ENCODE measurements around the gene RBFOX2.
"Not testable (repeated sequence)": the region's sequence is repeated elsewhere in the genome, so short reads cannot be mapped to it uniquely, and the experiment has no call there.

Gene RBFOX2

DNA sequence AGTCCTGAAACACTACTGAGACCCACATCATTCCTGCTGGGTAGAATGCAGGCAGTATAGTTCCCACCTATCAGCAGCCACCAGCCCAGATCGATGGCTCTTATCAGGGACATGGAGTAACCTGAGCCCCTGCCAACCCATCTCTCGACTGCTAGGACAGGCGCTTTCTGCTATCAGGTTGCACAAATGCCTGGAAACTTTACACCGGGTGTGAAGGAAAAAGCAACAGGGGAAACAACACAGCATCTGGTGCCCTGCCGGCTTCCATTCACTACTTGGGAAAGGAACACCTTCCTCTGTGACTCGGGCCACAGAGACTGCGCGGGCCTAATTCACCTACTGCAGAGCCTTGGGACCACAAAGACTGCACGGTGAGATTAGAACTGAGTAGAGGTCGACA lies 18.5 kb downstream of the RBFOX2 start:
- no peak for DNase-seq (ENCODE audit: low spot score)
- no peak for FAIRE-seq

DNA sequence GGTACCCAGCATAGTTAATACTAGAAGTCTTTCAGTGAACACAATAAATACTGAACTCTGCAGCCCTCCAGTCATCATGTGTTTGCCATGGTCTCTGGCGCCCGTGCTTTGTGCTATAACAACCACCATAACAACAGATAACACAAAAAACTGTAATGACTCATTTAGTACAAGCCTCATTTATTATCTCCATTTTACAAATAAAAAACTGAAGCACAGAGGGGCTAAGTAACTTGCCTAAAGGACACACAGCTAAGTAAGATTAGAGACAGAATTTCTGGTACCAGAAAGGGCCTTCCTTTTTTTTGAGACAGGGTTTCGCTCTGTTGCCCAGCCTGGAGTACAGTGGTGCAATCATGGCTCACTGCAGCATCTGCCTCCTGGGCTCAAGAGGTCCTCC lies 19.5 kb downstream of the RBFOX2 start:
- DNase-seq (ENCODE audit: low spot score): no peak
- no peak for FAIRE-seq

DNA sequence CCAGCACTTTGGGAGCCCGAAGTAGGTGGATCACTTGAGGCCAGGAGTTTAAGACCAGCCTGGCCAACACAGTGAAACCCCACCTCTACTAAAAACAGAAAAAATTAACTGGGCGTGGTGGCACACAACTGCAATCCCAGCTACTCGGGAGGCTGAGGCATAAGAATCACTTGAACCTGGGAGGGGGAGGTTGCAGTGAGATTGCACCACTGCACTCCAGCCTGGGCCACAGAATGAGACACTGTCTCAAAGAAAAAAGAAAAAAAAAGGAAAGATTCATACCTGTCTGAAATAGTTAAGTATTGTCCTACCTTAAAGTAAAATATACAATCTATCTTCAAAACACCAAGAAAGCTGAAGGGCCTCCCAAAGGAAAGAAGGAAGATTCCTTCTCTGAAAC lies 20.1 kb downstream of the RBFOX2 start:
- DNase-seq (ENCODE audit: low spot score): no peak
- FAIRE-seq: no peak

DNA sequence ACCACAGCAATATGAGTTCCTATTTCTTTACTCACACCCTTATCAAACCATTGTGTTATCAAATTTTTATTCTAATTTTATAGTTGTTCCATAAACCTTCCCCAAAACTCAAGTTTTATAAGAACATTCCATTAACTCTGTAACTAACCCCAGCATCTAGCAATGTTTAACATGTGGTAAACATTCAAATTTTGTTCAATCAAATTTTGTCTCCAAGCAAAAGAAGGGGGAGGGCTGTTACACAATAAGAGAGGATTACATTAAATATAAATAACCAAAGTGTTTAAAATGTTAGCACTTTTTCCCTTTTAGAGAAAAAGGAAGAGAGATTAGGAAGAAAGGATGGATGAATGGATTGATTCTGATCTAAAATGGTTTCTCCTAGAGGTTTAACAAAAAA lies 20.5 kb downstream of the RBFOX2 start:
- FAIRE-seq (no peak), DNase-seq (ENCODE audit: low spot score) (no peak)

DNA sequence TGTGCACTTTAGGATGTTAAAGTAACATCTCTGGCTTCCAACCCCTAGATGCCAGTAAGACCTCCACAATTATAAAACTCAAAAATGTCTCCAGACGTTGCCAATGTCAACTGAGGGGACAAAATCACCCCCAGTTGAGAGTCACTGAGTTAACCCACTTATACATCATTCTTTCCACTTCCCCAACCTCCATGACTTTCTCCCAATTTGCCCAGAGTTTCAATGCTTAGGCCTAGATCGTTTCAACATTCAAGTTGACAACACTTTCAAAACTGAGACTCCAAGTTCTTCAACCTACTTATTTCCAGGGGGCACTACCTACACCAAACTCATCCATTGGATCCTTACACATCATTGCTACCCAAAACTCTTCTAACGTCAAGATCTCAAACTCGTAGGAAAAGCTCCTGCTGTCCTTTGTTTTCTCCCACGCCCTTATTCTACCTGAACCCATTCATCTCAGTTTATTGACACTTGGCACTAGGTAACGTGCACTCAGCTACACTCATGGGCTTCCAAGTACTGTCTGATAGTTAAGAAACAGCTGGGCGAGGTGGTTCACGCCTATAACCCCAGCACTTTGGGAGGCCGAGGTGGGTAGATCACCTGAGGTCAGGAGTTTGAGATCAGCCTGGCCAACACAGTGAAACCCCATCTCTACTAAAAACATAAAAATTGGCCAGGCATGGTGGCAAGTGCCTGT lies 24.5 kb downstream of the RBFOX2 start:
- no peak for DNase-seq (ENCODE audit: low spot score)
- FAIRE-seq: no peak

DNA sequence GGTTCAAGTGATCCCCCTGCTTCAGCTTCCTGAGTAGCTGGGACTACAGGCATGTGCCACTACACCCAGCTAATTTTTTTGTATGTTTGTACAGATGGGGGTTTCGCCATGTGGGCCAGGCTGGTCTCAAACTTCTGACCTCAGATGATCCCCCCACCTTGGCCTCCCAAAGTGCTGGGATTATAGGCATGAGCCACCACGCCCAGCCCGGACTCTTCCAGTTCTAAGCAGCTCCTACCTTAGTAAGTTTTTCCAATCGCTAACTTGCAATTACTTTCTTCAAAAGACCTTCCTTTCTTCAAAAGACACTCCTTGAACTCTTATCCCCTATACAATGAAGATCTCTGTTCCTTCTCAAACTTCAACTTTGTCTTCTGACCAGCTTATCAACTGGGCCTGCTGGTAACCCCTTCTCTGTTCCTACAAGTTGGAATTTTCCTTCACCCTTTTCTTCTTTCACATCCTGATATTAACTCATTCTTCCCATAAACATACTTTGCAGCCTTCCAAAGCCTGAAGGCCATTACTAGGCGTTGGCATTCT lies 25.8 kb downstream of the RBFOX2 start:
- FAIRE-seq: no peak
- no peak for DNase-seq (ENCODE audit: low spot score)

DNA sequence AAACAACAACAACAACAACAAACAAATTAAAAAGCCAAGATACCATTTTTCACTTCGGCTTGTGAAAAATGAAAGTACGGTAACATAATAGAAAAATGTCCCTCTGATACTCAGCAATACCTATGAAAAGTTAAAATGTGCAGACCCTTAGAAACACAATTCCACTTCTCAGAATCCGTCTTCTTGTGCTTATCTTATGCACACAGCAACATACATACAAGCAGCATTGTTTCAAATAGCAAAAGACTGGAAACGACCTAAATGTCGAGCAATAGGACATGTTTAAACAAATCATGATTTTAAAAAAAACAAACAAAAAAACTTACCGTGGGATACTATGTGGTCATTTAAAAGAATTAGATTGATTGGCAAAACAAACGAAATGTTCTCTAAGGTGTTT lies 26.5 kb downstream of the RBFOX2 start:
- FAIRE-seq (no peak), DNase-seq (ENCODE audit: low spot score) (no peak)

DNA sequence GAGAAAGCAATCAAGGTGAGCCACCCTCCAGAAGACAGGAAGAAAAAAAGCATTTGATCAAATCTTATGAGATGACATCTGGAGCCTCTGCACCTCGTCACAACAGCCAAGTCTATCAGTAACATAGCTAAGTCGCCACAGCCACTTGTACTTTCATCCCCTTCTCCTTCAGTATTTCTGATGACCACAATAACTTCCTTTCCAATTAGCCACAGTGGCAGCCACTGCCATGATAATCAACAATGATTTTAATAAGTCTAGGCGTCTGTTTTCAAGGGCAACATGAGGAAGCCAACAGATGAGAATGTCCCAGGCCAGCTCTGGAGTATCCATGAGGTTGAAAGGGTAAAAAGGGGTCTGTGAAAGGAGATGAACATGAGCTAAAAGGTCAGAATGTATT lies 29.9 kb downstream of the RBFOX2 start:
- FAIRE-seq (no peak), DNase-seq (ENCODE audit: low spot score) (no peak)

DNA sequence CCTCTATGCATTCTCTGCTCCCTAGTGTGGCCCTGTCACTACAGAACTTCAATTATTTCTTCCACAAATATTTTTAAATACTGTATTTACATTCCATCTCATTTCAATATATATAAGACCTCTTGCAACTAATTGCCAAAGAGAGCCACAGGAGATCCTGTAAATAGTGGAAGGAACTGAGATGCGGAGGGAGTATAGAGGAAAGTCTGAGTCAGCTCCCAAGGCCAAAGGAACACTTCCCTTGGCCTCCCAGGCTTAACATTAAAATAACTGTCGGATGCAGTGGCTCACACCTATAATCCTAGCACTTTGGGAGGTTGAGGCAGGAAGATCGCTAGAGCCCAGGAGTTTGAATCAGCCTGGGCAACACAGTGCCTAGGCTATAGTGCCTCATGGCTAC lies 31.2 kb downstream of the RBFOX2 start:
- no peak for DNase-seq (ENCODE audit: low spot score)

DNA sequence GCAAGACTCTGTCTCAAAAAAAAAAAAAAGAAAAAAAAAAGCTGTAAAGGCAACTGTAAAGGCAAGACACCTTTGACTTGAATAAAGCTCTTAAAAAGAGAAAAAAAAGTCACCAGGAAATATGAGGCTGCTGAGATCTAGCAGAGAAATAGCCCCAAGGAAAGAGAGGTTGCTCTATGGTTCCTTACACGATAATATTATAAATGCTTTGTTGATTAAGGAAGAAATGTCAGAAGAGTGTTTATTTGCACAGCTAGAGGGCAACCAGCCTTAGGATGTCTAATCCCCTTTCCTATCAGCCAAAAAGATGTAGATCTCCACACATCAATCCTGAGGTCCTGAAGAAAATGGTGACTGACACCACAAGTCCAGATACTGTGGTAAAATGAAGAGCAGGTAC lies 32.0 kb downstream of the RBFOX2 start:
- FAIRE-seq (no peak), DNase-seq (ENCODE audit: low spot score) (no peak)

More for the DNA sequence above, 31.2 kb downstream of the RBFOX2 start:
- FAIRE-seq: no peak

DNA sequence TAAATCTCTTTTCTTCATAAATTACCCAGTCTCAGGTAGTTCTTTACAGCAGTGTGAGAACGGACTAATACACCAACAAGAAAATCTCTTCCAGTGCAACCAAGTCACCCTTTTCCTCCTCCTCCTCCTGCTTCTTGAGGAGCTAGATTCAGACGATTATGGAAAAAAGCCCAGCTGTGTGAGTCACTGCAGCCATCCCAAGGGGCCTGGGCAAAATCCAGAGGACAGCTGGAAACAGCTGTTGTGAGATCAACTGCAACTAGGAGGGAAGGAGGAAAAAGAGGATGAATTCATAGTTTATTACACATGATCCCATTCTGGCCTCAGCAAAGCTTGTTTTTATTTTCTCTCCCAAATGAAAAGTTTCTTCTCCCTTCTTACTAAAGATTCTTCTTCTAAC lies 32.9 kb downstream of the RBFOX2 start:
- peak; percentile 57 for FAIRE-seq
- no peak for DNase-seq (ENCODE audit: low spot score)

DNA sequence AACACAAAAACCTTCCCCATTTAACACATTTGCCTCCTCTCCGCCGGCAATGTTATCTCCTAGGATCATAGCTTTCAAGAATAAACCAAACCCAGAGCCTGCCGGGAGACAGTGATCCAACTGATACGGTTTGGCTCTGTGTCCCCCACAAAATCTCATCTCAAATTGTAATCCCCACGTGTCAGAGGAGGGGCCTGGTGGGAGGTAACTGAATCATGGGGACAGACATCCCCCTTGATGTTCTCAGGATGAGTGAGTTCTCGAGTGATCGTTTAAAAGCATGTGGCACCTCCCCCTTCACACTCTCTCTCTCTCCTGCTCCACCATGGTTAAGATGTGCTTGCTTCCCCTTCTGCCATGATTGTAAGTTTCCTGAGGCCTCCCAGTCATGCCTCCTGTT lies 33.3 kb downstream of the RBFOX2 start:
- no peak for FAIRE-seq
- no peak for DNase-seq (ENCODE audit: low spot score)

DNA sequence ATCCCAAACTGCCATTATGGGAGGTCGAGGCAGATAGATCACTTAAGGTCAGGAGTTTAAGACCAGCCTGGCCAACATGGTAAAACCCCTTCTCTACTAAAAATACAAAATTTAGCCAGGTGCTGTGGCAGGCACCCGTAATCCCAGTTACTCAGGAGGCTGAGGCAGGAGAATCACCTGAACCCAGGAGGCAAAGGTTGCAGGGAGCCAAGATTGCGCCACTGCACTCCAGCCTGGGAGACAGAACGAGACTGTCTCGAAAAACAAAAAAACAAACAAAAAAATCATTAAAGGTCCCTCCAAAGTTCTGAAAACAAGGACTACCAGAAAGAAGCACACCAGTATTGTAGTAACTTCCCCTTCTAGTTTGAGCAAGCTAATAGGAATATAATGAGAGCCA lies 34.9 kb downstream of the RBFOX2 start:
- not testable (repeated sequence) for DNase-seq (ENCODE audit: low spot score); FAIRE-seq

DNA sequence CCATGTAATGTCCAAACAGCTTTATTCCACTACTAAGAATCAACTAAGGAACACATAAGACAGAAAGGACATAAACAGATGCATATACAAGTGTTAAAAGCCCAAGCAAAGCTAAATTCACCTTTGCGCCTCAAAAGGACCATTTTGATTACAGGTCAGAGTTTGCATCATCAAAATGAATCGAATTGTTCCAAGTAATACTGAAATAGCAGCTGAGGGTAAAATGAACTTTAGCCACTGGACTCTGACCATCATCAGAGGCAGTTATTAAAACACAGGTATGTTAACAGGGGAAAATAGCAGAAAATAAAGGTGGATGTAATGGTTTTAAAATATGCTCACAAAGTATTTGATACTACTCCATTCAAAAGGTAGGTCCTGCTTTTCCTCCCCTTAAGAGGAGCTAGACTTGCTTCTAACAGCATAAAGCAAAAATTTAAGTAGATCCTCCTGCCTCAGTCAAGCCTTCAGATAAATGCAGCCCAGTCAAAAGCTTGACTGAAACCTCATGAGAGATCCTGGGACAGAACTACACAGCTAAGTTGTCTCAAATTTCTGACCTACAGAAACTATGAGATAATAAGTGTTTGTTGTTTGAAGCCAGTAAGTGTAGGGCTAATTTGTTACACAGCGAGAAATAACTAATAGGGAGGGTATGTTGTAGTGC lies 35.4 kb downstream of the RBFOX2 start:
- no peak for FAIRE-seq
- no peak for DNase-seq (ENCODE audit: low spot score)

DNA sequence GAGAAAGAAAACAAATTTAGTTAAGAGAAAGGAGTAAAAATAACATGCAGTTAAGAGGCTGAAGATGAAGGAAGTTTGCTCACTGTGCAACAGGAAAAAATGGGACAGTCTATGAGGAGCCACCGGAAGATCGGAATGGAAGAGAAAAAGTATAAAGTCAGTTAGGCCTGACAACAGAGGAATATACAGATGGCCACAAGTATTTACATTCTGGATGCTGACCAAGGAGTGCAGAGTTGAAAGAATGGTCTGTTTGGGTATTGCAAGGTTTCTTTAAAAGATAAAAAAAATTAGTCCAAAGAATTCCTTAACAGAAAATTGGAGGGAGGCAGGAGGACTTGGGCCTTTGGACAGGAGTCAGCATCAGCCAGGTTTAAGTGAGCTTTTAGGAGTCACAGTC lies 37.5 kb downstream of the RBFOX2 start:
- FAIRE-seq (no peak), DNase-seq (ENCODE audit: low spot score) (no peak)

DNA sequence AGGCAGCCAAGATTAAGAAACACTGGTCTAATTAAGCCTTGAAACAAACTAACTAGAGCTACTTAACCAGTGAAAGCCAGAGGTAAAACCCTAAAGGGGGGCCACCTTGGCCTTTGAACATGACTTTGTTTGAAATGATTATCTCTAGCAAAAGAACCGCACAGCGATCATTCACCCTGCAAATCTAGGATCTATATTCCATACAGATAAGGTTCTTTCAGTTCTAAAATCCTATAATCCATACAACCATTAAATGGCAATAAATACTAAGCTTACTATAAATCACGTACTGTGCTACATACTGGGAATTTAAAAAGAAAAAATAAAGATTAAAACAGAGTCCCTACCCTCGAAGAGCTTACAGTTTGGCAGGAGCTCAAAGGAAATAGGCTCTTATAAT lies 40.6 kb downstream of the RBFOX2 start:
- FAIRE-seq: no peak
- DNase-seq (ENCODE audit: low spot score): no peak

DNA sequence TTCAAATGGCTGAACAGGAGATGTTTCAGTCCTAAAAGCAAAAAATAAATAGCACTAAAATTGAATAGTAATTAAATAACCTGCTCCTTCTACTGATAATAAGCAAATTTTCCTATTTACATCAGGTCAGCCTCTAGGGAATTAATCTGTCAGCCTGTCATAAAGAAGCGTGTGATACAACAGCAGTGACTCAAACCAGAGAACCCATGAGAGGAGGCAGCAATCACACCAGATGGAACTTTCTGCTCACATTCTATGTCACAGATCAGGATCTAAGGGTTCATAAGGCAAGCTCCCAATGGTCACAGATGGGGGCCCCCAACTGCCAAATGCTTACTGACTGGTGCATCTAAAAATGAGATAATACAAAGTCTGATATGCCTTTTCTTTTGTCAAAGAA lies 41.1 kb downstream of the RBFOX2 start:
- FAIRE-seq (no peak), DNase-seq (ENCODE audit: low spot score) (no peak)

DNA sequence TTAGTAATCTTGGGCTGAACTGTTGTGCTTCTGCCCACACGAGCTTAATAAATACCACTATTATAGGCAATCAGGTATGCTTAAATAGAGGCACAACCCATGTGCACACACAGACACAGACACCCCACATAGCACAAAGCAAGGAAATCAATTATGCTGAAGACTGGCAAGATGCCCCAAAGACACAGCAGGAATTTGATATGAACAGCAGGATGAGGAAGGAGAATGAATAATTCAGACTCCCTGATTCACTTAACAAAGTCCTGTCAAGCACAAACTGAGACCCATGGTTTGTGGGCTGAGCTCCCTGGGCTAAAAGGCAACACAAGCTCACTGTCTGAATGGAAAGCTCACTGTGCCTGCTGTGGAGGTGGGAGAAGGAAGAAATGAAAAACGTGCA lies 42.5 kb downstream of the RBFOX2 start:
- DNase-seq (ENCODE audit: low spot score) (no peak), FAIRE-seq (no peak)

DNA sequence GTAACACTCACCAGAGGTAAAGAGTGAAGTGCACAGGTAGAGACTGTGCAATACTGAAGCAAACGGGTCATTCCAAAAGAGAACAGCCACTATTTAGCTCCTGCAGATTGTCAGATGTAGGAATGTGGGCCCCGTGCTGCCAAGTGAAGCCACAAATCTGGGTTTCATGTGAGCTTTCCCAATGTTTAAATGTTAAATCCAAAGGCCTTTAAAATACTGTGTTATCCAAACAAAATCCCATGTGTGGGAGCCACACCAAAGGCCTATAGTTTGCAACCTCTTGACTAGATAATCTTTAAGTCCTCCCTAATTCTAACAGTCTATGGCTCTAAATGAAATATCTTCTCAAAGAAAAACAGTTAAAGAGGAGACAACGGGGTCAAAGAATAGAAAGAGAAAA lies 43.3 kb downstream of the RBFOX2 start:
- DNase-seq (ENCODE audit: low spot score) (no peak), FAIRE-seq (no peak)

DNA sequence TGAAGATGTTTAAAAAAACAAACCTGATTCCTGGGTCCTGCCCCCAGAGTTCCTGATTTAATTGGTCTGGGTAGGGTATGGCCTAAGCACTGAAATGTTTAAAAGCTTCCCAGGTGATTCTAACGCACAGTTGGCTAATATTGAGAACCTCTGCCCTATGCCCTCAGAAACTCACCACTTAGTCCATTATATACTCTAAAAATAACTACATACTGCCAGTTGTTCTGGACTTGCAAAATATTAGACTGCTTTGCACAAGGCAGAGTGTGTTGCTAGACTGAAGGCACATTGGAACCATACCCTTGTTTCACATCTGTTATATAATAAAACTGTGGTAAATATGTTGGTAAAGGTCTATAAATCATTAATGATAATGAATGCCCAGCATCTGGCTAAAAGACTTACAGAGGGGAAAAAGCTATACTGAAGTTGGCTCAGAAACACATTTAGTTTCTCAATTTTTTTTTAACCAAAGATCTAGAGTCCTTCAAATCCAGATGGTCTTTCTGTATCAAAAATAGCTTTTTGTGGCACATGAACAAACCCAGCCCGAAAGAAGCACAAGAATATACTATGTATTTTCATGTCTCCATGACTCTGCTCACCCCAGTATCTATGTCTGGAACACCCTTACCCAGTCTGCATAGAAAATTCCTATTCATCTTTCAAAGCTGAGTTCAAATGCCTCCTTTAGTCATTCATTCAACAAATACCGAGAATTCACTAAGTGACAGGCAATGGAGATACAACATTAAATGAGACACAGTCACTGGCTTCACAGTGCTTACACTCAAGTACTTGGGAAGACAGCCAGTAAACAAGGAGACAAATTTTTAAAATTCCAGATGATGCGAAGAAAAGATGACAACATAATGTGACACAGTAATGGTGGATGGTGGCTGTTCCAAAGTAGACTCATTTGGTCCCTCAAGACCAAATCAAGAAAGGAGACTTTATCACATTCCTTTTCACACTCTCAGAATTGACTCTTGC lies 44.1 kb downstream of the RBFOX2 start:
- no peak for DNase-seq (ENCODE audit: low spot score)
- no peak for FAIRE-seq

DNA sequence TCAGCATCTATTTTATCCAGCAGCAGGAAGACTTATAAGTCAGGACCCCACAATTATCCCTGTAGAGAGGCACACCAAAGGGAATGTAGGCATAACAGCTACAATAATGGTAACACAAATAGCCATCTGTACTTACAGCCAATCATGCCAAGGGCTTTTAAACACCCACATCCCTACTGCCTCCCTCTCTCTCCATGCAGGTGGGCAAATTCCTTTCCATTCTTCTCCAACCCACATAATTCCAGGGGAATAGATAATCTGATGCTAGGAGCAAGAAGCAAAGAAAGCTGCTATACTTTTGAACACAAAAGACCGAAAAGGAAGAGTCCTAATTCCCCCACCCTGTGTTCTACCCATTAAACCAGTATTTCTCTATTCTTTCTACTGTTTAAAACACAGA lies 46.7 kb downstream of the RBFOX2 start:
- no peak for DNase-seq (ENCODE audit: low spot score)
- no peak for FAIRE-seq

DNA sequence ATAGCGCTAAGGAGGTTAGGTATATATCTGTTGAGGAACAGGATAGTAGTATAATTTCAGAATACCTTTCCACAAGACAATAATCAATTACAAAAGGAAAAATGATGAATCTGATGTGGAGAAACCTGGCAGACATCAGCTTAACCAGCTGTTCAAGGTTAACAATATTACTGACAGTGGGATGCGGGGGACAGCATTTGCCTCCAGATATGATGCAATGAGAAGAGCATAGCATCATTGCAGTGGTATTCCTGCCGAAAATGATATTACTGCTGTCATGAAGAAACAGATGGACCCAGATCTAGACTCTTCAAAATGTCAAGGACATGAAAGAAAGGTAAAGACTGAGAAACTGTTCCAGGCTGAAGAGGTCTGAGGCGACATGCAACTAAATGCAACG lies 49.7 kb downstream of the RBFOX2 start:
- no peak for DNase-seq (ENCODE audit: low spot score)
- FAIRE-seq: no peak
